GM12874 (cell line): ENCODE results near the gene FNDC5.

ENCODE experiments used
- CTCF ChIP-seq: IDR thresholded peaks from 2 replicates; pipeline ENCODE4 v1.5.1; 2011; ENCODE audit warnings: low read depth, mild to moderate bottlenecking, control low read depth, low read length, moderate library complexity; ENCODE audit not compliant: insufficient read depth

The FNDC5 gene

DNA sequence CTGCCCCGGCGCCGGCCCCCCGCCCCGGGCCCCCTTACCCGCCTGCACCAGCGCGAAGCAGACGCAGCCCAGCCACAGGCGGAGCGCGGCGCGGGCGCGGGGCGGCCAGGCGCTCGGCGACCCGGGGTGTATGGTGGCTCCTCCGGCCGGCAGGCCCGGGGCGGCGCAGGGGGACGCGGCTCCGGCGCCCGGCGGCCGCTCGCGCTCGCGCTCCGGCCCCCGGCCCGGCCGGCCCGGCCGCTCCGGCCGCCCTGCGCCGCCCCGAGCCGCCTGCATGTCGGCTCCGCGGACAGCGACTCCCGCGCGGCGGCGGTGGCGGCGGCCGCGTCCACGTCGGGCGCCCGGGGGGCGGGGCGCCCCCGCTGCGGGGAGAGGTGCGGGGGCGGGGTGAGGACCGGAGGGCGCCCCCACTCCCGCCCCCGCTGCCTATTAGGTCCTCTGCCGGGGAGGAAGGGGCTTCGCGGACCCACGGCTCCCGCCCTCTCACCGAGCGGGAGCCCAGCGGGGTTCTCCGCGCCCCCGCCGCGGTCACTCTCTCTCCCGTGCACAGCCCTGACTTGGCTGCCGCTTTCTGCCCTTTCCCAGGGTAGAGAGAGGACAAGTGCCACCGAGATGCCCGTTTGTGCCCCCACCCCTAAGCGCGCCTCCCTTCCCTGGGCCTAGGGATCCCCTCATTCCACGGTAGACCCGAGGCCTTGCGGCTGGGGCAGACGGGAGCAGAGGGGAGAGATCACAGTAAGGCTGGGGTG, at the start of gene FNDC5:
TSS of gene FNDC5 (minus strand) at position 298 of the 749 bp plus-strand sequence.
- no peak for TF ChIP-seq CTCF

DNA sequence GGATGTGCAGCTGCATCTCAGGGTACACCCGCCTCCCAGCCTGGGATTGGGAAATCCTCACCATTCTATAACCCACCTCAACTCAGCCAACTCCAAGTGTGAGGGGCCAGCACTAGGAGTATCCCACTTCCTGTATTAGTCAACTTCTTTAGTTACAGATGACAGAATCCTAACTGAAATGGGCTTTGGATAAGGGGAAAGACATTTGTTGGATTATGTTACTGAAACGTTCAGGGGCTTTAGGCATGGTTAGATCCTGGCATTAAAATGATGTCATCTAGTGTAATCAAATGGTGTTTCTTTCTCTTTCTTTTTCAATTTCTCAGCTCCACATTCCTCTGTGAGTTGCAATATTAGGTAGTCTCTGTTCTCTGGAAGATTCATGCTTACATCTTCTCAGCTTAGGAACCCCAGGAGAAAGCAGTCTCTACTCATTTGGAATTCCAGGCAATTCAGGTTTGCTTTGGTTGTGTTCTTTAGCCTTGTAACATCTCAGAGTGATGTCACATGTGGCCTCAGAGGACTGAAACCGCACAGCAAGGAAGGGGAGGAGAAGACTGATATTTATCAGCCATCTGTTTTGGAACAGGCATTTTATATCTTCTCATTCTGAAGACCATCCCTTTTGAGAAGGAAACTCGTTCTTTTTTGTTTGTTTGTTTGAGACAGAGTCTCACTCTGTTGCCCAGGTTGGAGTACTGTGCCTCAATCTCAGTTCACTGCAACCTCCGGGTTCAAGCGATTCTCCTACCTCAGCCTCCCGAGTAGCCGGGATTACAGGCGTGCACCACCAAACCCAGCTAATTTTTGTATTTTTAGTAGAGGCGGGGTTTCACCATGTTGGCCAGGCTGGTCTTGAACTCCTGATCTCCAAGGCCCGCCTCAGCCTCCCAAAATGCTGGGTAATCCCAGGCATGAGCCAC, 49.4 kb upstream of the FNDC5 start:
- TF ChIP-seq CTCF = no peak

- TF ChIP-seq CTCF = no peak
Measured at GRCh38 chr1:32918179-32918578, 47.5 kb upstream of the FNDC5 start.

- no peak for TF ChIP-seq CTCF
Measured at GRCh38 chr1:32917521-32917920, 46.8 kb upstream of the FNDC5 start.

- no peak for TF ChIP-seq CTCF
Measured at GRCh38 chr1:32915766-32916706, 45.3 kb upstream of the FNDC5 start.

DNA sequence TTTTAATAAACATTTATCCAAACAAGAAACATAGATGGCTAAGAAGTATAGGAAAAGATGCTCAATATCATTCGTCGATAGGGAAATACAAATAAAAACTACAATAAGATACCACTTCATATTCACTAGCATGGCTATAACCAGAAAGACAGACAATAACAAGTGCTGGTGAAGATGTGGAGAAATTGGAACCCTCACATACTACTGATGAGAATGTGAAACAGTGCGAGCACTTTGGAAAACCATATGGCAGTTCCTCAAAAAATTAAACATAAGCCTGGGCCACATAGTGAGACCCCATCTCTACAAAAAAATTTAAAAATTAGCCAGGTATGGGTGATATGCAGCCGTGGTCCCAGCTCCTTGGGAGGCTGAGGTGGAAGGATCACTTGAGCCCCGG, 39.6 kb upstream of the FNDC5 start:
- TF ChIP-seq CTCF = no peak
